Parathyroid adenoma (tissue), 2 donors: ENCODE measurements around the gene CXorf58.

ENCODE experiments used
- H2AFZ ChIP-seq: fragments of 300-600 bp; sonication (generic); one replicate; pipeline ENCODE4 v1.7.0; 2017; ENCODE audit warnings: antibody characterized with exemption, mild to moderate bottlenecking
- H3K27ac ChIP-seq: fragments of 300-600 bp; sonication (generic); one replicate; pipeline ENCODE4 v1.7.0; 2017
- H3K27me3 ChIP-seq: fragments of 300-600 bp; sonication (generic); one replicate; pipeline ENCODE4 v1.7.0; 2017; ENCODE audit warnings: low read length; ENCODE audit not compliant: control insufficient read depth, insufficient read depth
- H3K36me3 ChIP-seq: fragments of 300-600 bp; sonication (generic); one replicate; pipeline ENCODE4 v1.7.0; 2017; ENCODE audit warnings: low read length; ENCODE audit not compliant: control insufficient read depth, insufficient read depth
- H3K4me1 ChIP-seq: fragments of 300-600 bp; sonication (generic); one replicate; pipeline ENCODE4 v1.7.0; 2017; ENCODE audit warnings: control low read depth
- H3K4me2 ChIP-seq: fragments of 300-600 bp; sonication (generic); one replicate; pipeline ENCODE4 v1.7.0; 2017; ENCODE audit warnings: low read length
- H3K4me3 ChIP-seq: fragments of 300-600 bp; sonication (generic); one replicate; pipeline ENCODE4 v1.7.0; 2017; ENCODE audit warnings: low read depth, low read length
- H3K79me2 ChIP-seq: fragments of 300-600 bp; sonication (generic); one replicate; pipeline ENCODE4 v1.7.0; 2017; ENCODE audit warnings: control low read depth
- H3K9ac ChIP-seq: fragments of 300-600 bp; sonication (generic); one replicate; pipeline ENCODE4 v1.7.0; 2017; ENCODE audit warnings: mild to moderate bottlenecking
- H3K9me3 ChIP-seq: fragments of 300-600 bp; sonication (generic); one replicate; pipeline ENCODE4 v1.7.0; 2017; ENCODE audit warnings: low read length; ENCODE audit not compliant: control insufficient read depth
- TF ChIP-seq, protein P1 (sequence below): fragments of 300-600 bp; sonication (generic); IDR thresholded peaks from one replicate; pipeline ENCODE4 v1.7.0; 2017; ENCODE audit warnings: antibody characterized with exemption, mild to moderate bottlenecking
- donor health status: primary hyperparathyroidism.

CXorf58 gene

DNA sequence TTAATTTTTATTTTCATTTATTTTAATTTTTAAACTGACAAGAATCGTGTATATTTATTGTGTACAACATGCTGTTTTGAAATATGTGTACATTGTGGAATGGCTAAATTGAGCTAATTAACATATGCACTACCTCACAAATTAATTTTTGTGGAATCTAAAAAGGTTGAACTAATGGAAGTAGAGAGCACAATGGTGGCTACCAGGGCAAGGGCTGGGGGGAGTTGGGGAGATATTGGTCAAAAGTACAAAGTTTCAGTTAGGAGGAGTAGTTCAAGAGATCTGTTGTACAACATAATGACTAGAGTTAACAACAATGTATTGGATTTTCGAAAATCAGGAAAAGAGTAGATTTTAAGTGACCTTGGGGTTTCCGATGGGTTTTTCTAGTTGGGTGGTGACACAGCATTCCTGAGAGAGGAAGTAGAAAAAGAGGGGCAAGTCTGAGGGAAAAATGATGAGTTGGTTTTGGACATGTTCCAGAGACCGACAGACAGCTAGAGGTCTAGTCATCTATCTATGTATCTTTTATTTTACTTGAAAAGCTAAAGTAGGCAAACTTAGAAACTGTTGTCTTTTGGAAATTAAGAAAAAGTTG, 23.3 kb upstream of the CXorf58 start:
- Histone ChIP-seq H2AFZ (no peak overlapping the region), H3K27me3 (no peaks in the 10 kb centered on the region), H3K9ac (no peak overlapping the region), H3K36me3 (no peaks in the 10 kb centered on the region), H3K4me1 (no peaks in the 10 kb centered on the region), H3K9me3 (no peaks in the 10 kb centered on the region), H3K4me2 (no peak overlapping the region), H3K79me2 (no peaks in the 10 kb centered on the region), H3K27ac (no peak overlapping the region), H3K4me3 (no peak overlapping the region)
- TF ChIP-seq, protein P1, sequence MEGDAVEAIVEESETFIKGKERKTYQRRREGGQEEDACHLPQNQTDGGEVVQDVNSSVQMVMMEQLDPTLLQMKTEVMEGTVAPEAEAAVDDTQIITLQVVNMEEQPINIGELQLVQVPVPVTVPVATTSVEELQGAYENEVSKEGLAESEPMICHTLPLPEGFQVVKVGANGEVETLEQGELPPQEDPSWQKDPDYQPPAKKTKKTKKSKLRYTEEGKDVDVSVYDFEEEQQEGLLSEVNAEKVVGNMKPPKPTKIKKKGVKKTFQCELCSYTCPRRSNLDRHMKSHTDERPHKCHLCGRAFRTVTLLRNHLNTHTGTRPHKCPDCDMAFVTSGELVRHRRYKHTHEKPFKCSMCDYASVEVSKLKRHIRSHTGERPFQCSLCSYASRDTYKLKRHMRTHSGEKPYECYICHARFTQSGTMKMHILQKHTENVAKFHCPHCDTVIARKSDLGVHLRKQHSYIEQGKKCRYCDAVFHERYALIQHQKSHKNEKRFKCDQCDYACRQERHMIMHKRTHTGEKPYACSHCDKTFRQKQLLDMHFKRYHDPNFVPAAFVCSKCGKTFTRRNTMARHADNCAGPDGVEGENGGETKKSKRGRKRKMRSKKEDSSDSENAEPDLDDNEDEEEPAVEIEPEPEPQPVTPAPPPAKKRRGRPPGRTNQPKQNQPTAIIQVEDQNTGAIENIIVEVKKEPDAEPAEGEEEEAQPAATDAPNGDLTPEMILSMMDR: no peak

DNA sequence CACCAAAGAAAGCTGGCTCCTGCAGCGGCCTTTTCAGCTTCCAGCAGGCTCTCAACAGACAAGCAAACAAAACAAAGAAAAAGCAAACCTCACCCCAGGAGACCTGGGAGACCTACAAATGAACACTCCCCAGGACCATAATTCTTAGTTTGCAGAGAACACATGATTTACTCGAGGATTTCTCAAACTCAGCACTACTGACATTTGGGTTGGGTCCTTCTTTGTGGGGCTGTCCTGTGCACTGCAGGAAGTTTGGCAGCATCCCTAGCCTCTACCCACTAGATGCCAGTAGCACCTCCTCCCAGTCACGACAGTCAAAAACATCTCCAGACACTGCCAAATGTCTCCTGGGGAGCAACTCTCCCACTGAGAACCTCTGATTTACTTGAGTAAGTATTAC, 22.0 kb upstream of the CXorf58 start:
- TF ChIP-seq, protein P1: no peak
- no peak overlapping the region for H3K4me3 ChIP-seq
- no peaks in the 10 kb centered on the region for H3K4me1 ChIP-seq
- H3K79me2 ChIP-seq: no peaks in the 10 kb centered on the region
- H3K36me3 ChIP-seq: no peaks in the 10 kb centered on the region
- no peak overlapping the region for H3K9ac ChIP-seq
- H3K27ac ChIP-seq: no peak overlapping the region
- no peaks in the 10 kb centered on the region for H3K27me3 ChIP-seq
- no peaks in the 10 kb centered on the region for H3K9me3 ChIP-seq
- no peak overlapping the region for H2AFZ ChIP-seq
- no peak overlapping the region for H3K4me2 ChIP-seq

DNA sequence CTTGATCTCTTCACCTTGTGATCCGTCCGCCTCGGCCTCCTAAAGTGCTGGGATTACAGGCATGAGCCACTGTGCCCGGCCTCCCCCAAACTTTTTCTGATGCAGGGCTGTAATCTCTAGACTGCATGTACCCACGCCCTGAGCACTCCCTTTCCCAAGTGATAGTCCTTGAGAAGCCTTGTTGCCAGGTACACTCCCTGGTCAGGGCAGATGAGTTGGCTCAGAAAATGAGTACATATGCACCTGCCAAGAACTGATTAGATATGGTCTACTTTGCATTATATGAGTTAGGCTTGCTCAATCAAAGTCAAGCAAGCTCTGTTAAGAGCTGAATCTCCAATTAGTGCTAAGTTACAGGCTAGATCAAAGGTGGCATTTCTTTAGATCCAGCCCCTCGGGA, 20.4 kb upstream of the CXorf58 start:
- Histone ChIP-seq H2AFZ (no peak overlapping the region), H3K9ac (no peak overlapping the region), H3K27me3 (no peaks in the 10 kb centered on the region), H3K4me2 (no peak overlapping the region), H3K27ac (peak overlapping the region; percentile 54), H3K4me1 (no peaks in the 10 kb centered on the region), H3K36me3 (no peaks in the 10 kb centered on the region), H3K79me2 (no peaks in the 10 kb centered on the region), H3K9me3 (no peaks in the 10 kb centered on the region), H3K4me3 (no peak overlapping the region)
- TF ChIP-seq, protein P1: no peak

DNA sequence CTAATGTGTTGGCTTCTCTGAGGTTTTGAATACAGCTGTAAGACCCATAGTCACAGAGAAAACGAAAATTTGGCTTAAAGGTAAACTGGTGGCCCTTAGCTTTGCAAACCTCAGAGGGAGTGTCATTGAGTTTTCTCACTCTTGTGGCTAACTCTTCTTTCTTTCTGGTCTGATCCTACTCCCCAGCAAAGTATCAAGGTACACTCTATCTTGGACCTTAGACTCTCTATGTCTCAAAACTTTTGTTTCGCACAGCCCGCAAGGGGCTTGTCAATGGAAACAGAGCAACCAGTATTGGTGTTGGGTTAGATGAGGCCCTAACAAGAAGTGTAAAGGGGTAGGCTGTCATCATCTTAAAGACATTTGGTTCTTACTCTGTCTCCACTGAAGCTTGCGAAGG, 19.9 kb upstream of the CXorf58 start:
- TF ChIP-seq, protein P1: no peak
- Histone ChIP-seq H3K79me2 (no peaks in the 10 kb centered on the region), H3K36me3 (no peaks in the 10 kb centered on the region), H3K9me3 (no peaks in the 10 kb centered on the region), H3K4me3 (no peak overlapping the region), H3K4me2 (peak overlapping the region; percentile 44), H3K27ac (peak overlapping the region; percentile 54), H3K9ac (no peak overlapping the region), H3K4me1 (no peaks in the 10 kb centered on the region), H2AFZ (no peak overlapping the region), H3K27me3 (no peaks in the 10 kb centered on the region)

DNA sequence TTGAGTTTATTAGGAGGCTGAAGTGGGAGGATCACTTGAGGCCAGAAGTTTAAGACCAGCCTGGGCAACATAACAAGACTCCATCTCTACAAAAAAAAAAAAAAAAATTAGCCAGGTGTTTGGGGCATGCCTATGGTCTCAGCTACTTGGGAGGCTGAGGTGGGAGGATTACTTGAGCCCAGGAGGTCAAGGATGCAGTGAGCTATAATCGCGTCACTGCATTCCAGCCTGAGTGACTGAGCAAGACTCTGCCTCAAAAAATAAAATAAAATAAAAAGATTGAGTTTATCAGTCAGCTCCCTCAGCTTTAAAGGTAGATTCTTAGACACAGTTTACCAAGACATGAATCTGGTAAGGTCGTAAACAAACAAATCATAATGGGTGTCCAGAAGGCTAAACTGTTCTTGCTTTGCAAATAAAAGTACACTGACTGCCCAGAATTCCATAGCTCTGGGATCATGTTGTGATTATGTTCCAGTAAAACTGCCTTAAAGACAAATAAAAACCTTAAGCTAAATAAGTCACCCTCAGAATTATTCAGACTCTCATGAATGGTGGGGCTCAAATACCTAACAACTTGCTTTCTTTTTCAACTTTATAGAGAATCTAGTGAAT, 18.8 kb upstream of the CXorf58 start:
- TF ChIP-seq, protein P1: no peak
- Histone ChIP-seq H2AFZ (no peak overlapping the region), H3K79me2 (no peaks in the 10 kb centered on the region), H3K36me3 (no peaks in the 10 kb centered on the region), H3K27ac (no peak overlapping the region), H3K4me2 (no peak overlapping the region), H3K4me3 (no peak overlapping the region), H3K9ac (no peak overlapping the region), H3K9me3 (no peaks in the 10 kb centered on the region), H3K27me3 (no peaks in the 10 kb centered on the region), H3K4me1 (no peaks in the 10 kb centered on the region)
